ENCODE data around the gene PHF10. TPM values are rescaled to one million over a fixed set of nuclear protein-coding genes. Genes with fewer than 3 reads are reported as not detected.
A peak's percentile ranks its signal among the peaks of the same experiment; 100 is the strongest.

Gene PHF10
- total and polyA plus RNA-seq, 3 experiments from 2014 or later = 17.6 to 71.5 (median 69.6) TPM

DNA sequence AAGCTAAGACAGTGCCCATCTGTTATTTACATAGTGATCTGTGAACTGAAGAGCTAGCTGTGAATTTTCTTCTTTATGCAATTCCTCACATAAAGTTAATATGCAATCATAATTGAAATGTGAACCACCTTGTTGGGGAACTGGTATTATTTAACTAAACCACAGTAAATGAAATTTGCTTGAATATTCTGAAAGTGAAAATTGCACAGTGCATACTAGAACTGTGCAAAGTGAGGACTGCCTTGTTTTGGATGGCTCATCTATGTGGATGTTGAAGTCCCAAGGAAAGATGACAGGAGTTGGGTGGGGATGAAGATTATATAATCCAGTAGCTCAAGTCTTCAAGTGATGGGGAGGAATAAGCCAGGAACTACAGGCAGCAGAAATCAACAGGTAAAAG lies 5.7 kb upstream of the PHF10 start:
- Mint-ChIP-seq H3K4me3 (no peak overlapping the region), H3K27ac (no peak overlapping the region), H3K4me1 (peaks cover 8 to 18% (median 11%) of the 10 kb centered on the region in 3 donors), H3K9me3 (no peaks in the 10 kb centered on the region), H3K27me3 (peaks cover 4 to 6% of the 10 kb centered on the region in 2 donors), H3K36me3 (peaks cover 0 to 2% (median 0%) of the 10 kb centered on the region in 3 donors)
- Histone ChIP-seq H3K27ac (ENCODE audit: low read depth, low read length) (no peak overlapping the region), H3K36me3 (ENCODE audit: insufficient read depth, low read length) (no peaks in the 10 kb centered on the region), H3K27me3 (ENCODE audit: insufficient read depth, low read length, poor library complexity, severe bottlenecking) (no peaks in the 10 kb centered on the region), H3K4me3 (ENCODE audit: low read length) (no peak overlapping the region), H3K4me1 (ENCODE audit: insufficient read depth, low read length) (peaks cover 7% of the 10 kb centered on the region), H3K9me3 (ENCODE audit: low read length) (no peaks in the 10 kb centered on the region)
- ChIA-PET CTCF (no interaction called here), POLR2A (no interaction called here)
- no peak for DNase-seq

GRCh38 chr6:169726963-169727362 lies 2.7 kb upstream of the PHF10 start:
- Histone ChIP-seq H3K4me1 (ENCODE audit: insufficient read depth, low read length) (peaks cover 17% of the 10 kb centered on the region), H3K27me3 (ENCODE audit: insufficient read depth, low read length, poor library complexity, severe bottlenecking) (no peaks in the 10 kb centered on the region), H3K27ac (ENCODE audit: low read depth, low read length) (no peak overlapping the region), H3K36me3 (ENCODE audit: insufficient read depth, low read length) (no peaks in the 10 kb centered on the region), H3K4me3 (ENCODE audit: low read length) (no peak overlapping the region), H3K9me3 (ENCODE audit: low read length) (no peaks in the 10 kb centered on the region)
- Mint-ChIP-seq H3K4me3 (peak overlapping the region in 1 of 7 donors; percentile 92), H3K27ac (peak overlapping the region in 2 of 8 donors; percentile 2 to 89), H3K4me1 (peaks cover 19 to 30% (median 24%) of the 10 kb centered on the region in 3 donors), H3K27me3 (peaks cover 0 to 1% of the 10 kb centered on the region in 2 donors), H3K9me3 (no peaks in the 10 kb centered on the region), H3K36me3 (peaks cover 0 to 10% (median 0%) of the 10 kb centered on the region in 3 donors)
- DNase-seq = no peak
- ChIA-PET POLR2A (no interaction called here), CTCF (interaction anchor here (1.4 kb wide), 1 partner anchor 25 kb away, joined by 3 read pairs; the partner anchor contains the start of genes DYNLT2 and ERMARD)

DNA sequence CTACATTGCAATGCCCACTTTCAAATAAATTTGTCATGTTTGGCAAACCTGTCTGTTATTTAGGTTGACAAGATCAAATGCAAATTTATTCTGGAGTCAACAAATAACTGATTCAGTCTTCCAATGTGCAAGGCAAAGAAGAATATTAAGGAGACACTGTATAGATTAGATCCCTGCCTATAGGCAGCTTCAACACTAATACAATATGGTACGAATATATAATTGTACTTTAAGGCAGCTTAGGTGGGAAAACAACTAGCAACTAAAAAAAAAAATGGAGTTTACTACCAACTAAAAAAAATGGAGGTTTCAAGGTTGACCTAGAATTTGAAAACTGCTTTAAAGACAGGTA lies 1.7 kb upstream of the PHF10 start:
- Mint-ChIP-seq H3K9me3 (no peaks in the 10 kb centered on the region), H3K27me3 (peaks cover 0 to 1% of the 10 kb centered on the region in 2 donors), H3K27ac (peak overlapping the region in 7 of 8 donors; percentile 1 to 91 (median 88)), H3K4me3 (peak overlapping the region; percentile 85 to 92 (median 89)), H3K36me3 (peaks cover 0 to 10% (median 0%) of the 10 kb centered on the region in 3 donors), H3K4me1 (peaks cover 25 to 40% (median 34%) of the 10 kb centered on the region in 3 donors)
- H3K4me3 ChIP-seq (ENCODE audit: low read length) = no peak overlapping the region
- ChIA-PET POLR2A (interaction anchor here (5.6 kb wide), 1 partner anchor 23 kb away, joined by 69 read pairs; the partner anchor contains the start of genes C6orf120 and WDR27), CTCF (interaction anchor here (1.4 kb wide), 1 partner anchor 26 kb away, joined by 3 read pairs; the partner anchor contains the start of genes DYNLT2 and ERMARD)
- no peak for DNase-seq
- no peaks in the 10 kb centered on the region for H3K27me3 ChIP-seq (ENCODE audit: insufficient read depth, low read length, poor library complexity, severe bottlenecking)
- no peak overlapping the region for H3K27ac ChIP-seq (ENCODE audit: low read depth, low read length)
- H3K9me3 ChIP-seq (ENCODE audit: low read length) = no peaks in the 10 kb centered on the region
- H3K36me3 ChIP-seq (ENCODE audit: insufficient read depth, low read length) = no peaks in the 10 kb centered on the region
- H3K4me1 ChIP-seq (ENCODE audit: insufficient read depth, low read length) = peaks cover 26% of the 10 kb centered on the region

- Histone ChIP-seq H3K9me3 (ENCODE audit: low read length) (no peaks in the 10 kb centered on the region), H3K4me3 (ENCODE audit: low read length) (peak overlapping the region; percentile 51), H3K27me3 (ENCODE audit: insufficient read depth, low read length, poor library complexity, severe bottlenecking) (no peaks in the 10 kb centered on the region), H3K4me1 (ENCODE audit: insufficient read depth, low read length) (peaks cover 31% of the 10 kb centered on the region), H3K36me3 (ENCODE audit: insufficient read depth, low read length) (no peaks in the 10 kb centered on the region), H3K27ac (ENCODE audit: low read depth, low read length) (peak overlapping the region; percentile 40)
- peak overlapping the region; percentile 37 to 92 (median 89) for H3K27ac Mint-ChIP-seq
- peaks cover 0 to 11% (median 0%) of the 10 kb centered on the region in 3 donors for H3K36me3 Mint-ChIP-seq
- no peaks in the 10 kb centered on the region for H3K9me3 Mint-ChIP-seq
- CTCF ChIA-PET = interaction anchor here (0.8 to 1.4 kb wide), 3 partner anchors 15 to 70 kb away, joined by 3 to 4 read pairs (median 3); partner anchors contain the start of genes DYNLT2 and ERMARD
- POLR2A ChIA-PET = interaction anchor here (0.8 to 5.6 kb wide), 4 partner anchors 9 to 26 kb away, joined by 3 to 69 read pairs (median 6); partner anchors contain the start of genes C6orf120, DYNLT2, ERMARD and WDR27
- peaks cover 29 to 46% (median 40%) of the 10 kb centered on the region in 3 donors for H3K4me1 Mint-ChIP-seq
- peak in 2 of 5 donors; percentile 26 to 52 for DNase-seq
- H3K27me3 Mint-ChIP-seq = peaks cover 0 to 1% of the 10 kb centered on the region in 2 donors
- peak overlapping the region; percentile 85 to 92 (median 89) for H3K4me3 Mint-ChIP-seq
Observed at GRCh38 chr6:169725125-169726048, 1.1 kb upstream of the PHF10 start.

DNA sequence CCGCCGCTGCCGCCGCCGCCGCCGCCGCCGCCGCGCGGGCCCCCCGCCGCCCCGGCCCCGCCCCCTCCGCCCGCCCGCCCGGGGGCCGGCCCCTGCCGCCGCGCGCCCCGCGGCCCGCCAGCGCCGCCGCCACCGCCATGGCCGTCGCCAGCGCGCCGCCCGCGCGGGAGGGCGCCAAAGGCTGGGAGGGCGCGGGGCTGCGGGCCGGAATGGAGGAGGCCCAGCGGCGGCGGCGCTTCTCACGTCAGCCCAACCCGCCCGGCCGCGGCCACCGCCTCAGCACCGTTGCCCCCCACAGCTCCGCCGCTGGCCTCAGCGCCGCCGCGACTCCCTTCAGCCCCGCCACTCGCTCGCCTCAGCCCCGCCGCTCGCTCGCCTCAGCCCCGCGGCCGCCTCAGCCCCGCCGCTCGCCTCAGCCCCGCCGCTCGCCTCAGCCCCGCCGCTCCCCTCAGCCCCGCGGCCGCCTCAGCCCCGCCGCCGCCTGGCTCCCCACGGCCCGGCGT lies 258 bp downstream of the PHF10 start:
- Histone ChIP-seq H3K27me3 (ENCODE audit: insufficient read depth, low read length, poor library complexity, severe bottlenecking) (no peaks in the 10 kb centered on the region), H3K4me1 (ENCODE audit: insufficient read depth, low read length) (peaks cover 41% of the 10 kb centered on the region), H3K9me3 (ENCODE audit: low read length) (no peaks in the 10 kb centered on the region), H3K27ac (ENCODE audit: low read depth, low read length) (no peak overlapping the region), H3K36me3 (ENCODE audit: insufficient read depth, low read length) (no peaks in the 10 kb centered on the region), H3K4me3 (ENCODE audit: low read length) (no peak overlapping the region)
- peak overlapping the region in 1 of 8 donors; percentile 77 for H3K27ac Mint-ChIP-seq
- peak; percentile 31 to 59 (median 47) for DNase-seq
- POLR2A ChIA-PET = interaction anchor here (1.2 to 5.6 kb wide), 5 partner anchors 18 to 829 kb away, joined by 5 to 69 read pairs (median 7); partner anchors contain the start of genes C6orf120, DYNLT2, ERMARD and PSMB1
- H3K36me3 Mint-ChIP-seq = peaks cover 0 to 20% (median 0%) of the 10 kb centered on the region in 3 donors
- no peaks in the 10 kb centered on the region for H3K9me3 Mint-ChIP-seq
- H3K27me3 Mint-ChIP-seq = no peaks in the 10 kb centered on the region
- CTCF ChIA-PET = interaction anchor here (1.1 kb wide), 1 partner anchor 69 kb away, joined by 3 read pairs; no protein-coding TSS in a partner anchor
- H3K4me3 Mint-ChIP-seq = peak overlapping the region; percentile 37 to 77 (median 66)
- peaks cover 39 to 59% (median 54%) of the 10 kb centered on the region in 3 donors for H3K4me1 Mint-ChIP-seq

- Mint-ChIP-seq H3K27me3 (no peaks in the 10 kb centered on the region), H3K27ac (peak overlapping the region; percentile 90 to 99 (median 94)), H3K4me1 (peaks cover 42 to 64% (median 56%) of the 10 kb centered on the region in 3 donors), H3K9me3 (no peaks in the 10 kb centered on the region), H3K36me3 (peaks cover 0 to 23% (median 0%) of the 10 kb centered on the region in 3 donors), H3K4me3 (peak overlapping the region; percentile 87 to 99 (median 90))
- peak; percentile 54 to 82 (median 75) for DNase-seq
- H3K4me3 ChIP-seq (ENCODE audit: low read length) = peak overlapping the region; percentile 75
- ChIA-PET POLR2A (interaction anchor here (0.9 to 5.6 kb wide), 6 partner anchors 8 to 830 kb away, joined by 3 to 69 read pairs (median 8); partner anchors contain the start of genes C6orf120, DYNLT2, ERMARD and PSMB1), CTCF (interaction anchor here (1.7 kb wide), 1 partner anchor 28 kb away, joined by 6 read pairs; the partner anchor contains the start of genes DYNLT2 and ERMARD)
- H3K27ac ChIP-seq (ENCODE audit: low read depth, low read length) = peak overlapping the region; percentile 81
- H3K9me3 ChIP-seq (ENCODE audit: low read length) = no peaks in the 10 kb centered on the region
- H3K4me1 ChIP-seq (ENCODE audit: insufficient read depth, low read length) = peaks cover 42% of the 10 kb centered on the region
- no peaks in the 10 kb centered on the region for H3K36me3 ChIP-seq (ENCODE audit: insufficient read depth, low read length)
- H3K27me3 ChIP-seq (ENCODE audit: insufficient read depth, low read length, poor library complexity, severe bottlenecking) = no peaks in the 10 kb centered on the region
Observed at GRCh38 chr6:169723200-169723909, 945 bp downstream of the PHF10 start.
